ENCODE data around the gene PTPRD.

Gene PTPRD

GRCh38 chr9:9612755-9613154 lies 1000.0 kb downstream of the PTPRD start:
- Mint-ChIP-seq H3K9me3 (no peaks in the 10 kb centered on the region), H3K4me1 (ENCODE audit: low read depth) (peaks cover 3% of the 10 kb centered on the region), H3K36me3 (ENCODE audit: low read depth) (no peaks in the 10 kb centered on the region), H3K27ac (no peak overlapping the region), H3K27me3 (no peaks in the 10 kb centered on the region), H3K4me3 (no peak overlapping the region)
- no peak for DNase-seq

GRCh38 chr9:9612270-9612669 lies 1000.5 kb downstream of the PTPRD start:
- H3K36me3 Mint-ChIP-seq (ENCODE audit: low read depth) = no peaks in the 10 kb centered on the region
- DNase-seq = no peak
- no peak overlapping the region for H3K27ac Mint-ChIP-seq
- no peaks in the 10 kb centered on the region for H3K27me3 Mint-ChIP-seq
- no peaks in the 10 kb centered on the region for H3K9me3 Mint-ChIP-seq
- H3K4me3 Mint-ChIP-seq = no peak overlapping the region
- H3K4me1 Mint-ChIP-seq (ENCODE audit: low read depth) = peaks cover 3% of the 10 kb centered on the region

DNA sequence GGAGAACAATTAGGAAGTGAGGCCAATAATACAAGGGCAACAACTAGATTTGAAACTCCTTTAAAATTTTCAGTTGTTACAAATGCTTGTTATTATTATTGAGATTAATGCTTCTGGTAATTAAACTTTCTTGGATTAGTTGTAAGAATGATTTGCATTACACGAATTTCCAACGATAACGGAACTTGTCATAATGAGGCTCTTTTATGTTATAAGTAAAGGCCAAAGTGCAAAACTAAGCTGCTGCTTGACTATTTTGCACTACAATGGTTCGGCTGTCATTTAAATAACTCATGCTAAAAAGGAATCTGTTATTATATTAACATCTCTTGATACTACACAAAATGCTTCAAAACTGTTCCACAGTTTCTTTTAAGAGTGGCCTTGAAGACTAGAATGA lies 1007.1 kb downstream of the PTPRD start:
- Mint-ChIP-seq H3K4me3 (no peak overlapping the region), H3K9me3 (no peaks in the 10 kb centered on the region)

DNA sequence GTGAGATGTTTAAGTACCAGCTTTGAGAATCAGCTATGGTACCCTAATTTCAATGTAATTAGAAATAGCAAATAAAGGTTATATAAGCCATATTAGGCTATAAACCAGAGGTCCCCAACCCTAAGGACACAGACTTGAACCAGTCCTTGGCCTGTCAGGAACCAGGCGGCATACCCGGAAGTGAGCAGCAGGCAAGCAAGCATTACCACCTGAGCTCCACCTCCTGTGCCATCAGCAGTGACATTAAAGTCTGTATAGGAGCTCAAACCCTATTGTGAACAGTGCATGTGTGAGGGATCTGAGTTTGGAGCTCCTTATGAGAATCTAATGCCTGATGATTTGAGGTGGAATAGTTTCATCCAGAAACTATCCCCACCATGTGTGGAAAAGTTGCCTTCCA lies 1009.5 kb downstream of the PTPRD start:
- DNase-seq = no peak
- H3K4me1 Mint-ChIP-seq (ENCODE audit: low read depth) = no peaks in the 10 kb centered on the region
- no peak overlapping the region for H3K27ac Mint-ChIP-seq
- H3K36me3 Mint-ChIP-seq (ENCODE audit: low read depth) = no peaks in the 10 kb centered on the region
- H3K4me3 Mint-ChIP-seq = no peak overlapping the region
- no peaks in the 10 kb centered on the region for H3K27me3 Mint-ChIP-seq
- H3K9me3 Mint-ChIP-seq = no peaks in the 10 kb centered on the region

More for the DNA sequence above, 1007.1 kb downstream of the PTPRD start:
- no peak overlapping the region for H3K27ac Mint-ChIP-seq
- no peaks in the 10 kb centered on the region for H3K4me1 Mint-ChIP-seq (ENCODE audit: low read depth)
- H3K27me3 Mint-ChIP-seq = no peaks in the 10 kb centered on the region
- H3K36me3 Mint-ChIP-seq (ENCODE audit: low read depth) = no peaks in the 10 kb centered on the region
- DNase-seq = no peak

DNA sequence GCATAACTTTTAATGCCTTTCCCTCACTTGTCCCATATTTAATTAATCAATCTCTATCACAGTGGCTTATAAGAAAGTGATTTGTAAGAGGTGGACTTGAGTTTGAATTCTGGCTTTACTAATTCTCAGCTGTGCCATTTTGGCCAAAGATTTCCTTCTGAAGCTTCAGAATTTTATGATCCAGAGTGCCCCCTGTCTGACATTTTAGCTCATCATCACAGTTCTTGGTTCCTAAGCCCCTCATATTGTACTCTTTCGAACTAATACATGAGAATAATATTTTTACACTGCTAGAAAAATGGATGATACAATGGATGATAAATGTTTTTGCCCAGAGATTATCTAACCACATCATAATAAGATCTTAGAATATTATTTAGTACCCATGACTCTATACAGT lies 1014.1 kb downstream of the PTPRD start:
- no peak overlapping the region for H3K27ac Mint-ChIP-seq
- no peak for DNase-seq
- H3K4me3 Mint-ChIP-seq = no peak overlapping the region
- H3K27me3 Mint-ChIP-seq = no peaks in the 10 kb centered on the region
- no peaks in the 10 kb centered on the region for H3K36me3 Mint-ChIP-seq (ENCODE audit: low read depth)
- no peaks in the 10 kb centered on the region for H3K9me3 Mint-ChIP-seq
- H3K4me1 Mint-ChIP-seq (ENCODE audit: low read depth) = no peaks in the 10 kb centered on the region

GRCh38 chr9:9592104-9592503 lies 1020.7 kb downstream of the PTPRD start:
- Mint-ChIP-seq H3K9me3 (peaks cover 2% of the 10 kb centered on the region), H3K27me3 (no peaks in the 10 kb centered on the region), H3K27ac (no peak overlapping the region), H3K36me3 (ENCODE audit: low read depth) (no peaks in the 10 kb centered on the region), H3K4me1 (ENCODE audit: low read depth) (no peaks in the 10 kb centered on the region), H3K4me3 (no peak overlapping the region)
- DNase-seq = no peak

DNA sequence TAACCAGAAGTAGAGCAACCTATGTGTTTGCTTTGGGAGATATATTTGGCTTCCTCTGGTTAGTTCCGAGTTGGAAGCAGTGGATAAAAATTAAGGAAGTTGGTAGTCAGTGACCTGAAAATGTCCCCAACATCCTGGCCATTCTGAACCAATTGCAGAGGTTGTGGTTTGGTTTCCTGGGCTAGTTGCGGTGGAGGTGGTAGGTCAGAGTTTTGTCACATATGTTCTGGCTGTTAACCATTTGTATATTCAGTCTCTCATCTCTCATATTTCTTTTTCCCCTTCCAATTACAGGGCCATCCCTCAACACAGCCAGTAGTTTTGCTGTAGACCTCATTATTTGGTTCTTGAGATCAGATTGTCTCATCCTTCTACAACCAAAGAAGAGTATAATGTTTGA lies 1026.9 kb downstream of the PTPRD start:
- DNase-seq = no peak
- Mint-ChIP-seq H3K27me3 (no peaks in the 10 kb centered on the region), H3K9me3 (peaks cover 9% of the 10 kb centered on the region), H3K4me1 (ENCODE audit: low read depth) (no peaks in the 10 kb centered on the region), H3K36me3 (ENCODE audit: low read depth) (no peaks in the 10 kb centered on the region), H3K27ac (no peak overlapping the region), H3K4me3 (no peak overlapping the region)

- no peak for DNase-seq
- H3K9me3 Mint-ChIP-seq = peaks cover 2% of the 10 kb centered on the region
- H3K36me3 Mint-ChIP-seq (ENCODE audit: low read depth) = no peaks in the 10 kb centered on the region
- no peak overlapping the region for H3K27ac Mint-ChIP-seq
- no peak overlapping the region for H3K4me3 Mint-ChIP-seq
- H3K4me1 Mint-ChIP-seq (ENCODE audit: low read depth) = no peaks in the 10 kb centered on the region
- no peaks in the 10 kb centered on the region for H3K27me3 Mint-ChIP-seq
These were observed 1038.7 kb downstream of the PTPRD start for GRCh38 chr9:9574080-9574479.

- H3K27ac Mint-ChIP-seq = no peak overlapping the region
- DNase-seq = no peak
- no peak overlapping the region for H3K4me3 Mint-ChIP-seq
- no peaks in the 10 kb centered on the region for H3K4me1 Mint-ChIP-seq (ENCODE audit: low read depth)
- H3K27me3 Mint-ChIP-seq = no peaks in the 10 kb centered on the region
- H3K36me3 Mint-ChIP-seq (ENCODE audit: low read depth) = no peaks in the 10 kb centered on the region
- peaks cover 3% of the 10 kb centered on the region for H3K9me3 Mint-ChIP-seq
These were observed 1047.1 kb downstream of the PTPRD start for GRCh38 chr9:9565700-9566099.

GRCh38 chr9:9563817-9564216 lies 1049.0 kb downstream of the PTPRD start:
- Mint-ChIP-seq H3K9me3 (peaks cover 3% of the 10 kb centered on the region), H3K36me3 (ENCODE audit: low read depth) (no peaks in the 10 kb centered on the region), H3K4me3 (no peak overlapping the region), H3K27ac (no peak overlapping the region), H3K27me3 (no peaks in the 10 kb centered on the region), H3K4me1 (ENCODE audit: low read depth) (no peaks in the 10 kb centered on the region)
- DNase-seq = no peak

DNA sequence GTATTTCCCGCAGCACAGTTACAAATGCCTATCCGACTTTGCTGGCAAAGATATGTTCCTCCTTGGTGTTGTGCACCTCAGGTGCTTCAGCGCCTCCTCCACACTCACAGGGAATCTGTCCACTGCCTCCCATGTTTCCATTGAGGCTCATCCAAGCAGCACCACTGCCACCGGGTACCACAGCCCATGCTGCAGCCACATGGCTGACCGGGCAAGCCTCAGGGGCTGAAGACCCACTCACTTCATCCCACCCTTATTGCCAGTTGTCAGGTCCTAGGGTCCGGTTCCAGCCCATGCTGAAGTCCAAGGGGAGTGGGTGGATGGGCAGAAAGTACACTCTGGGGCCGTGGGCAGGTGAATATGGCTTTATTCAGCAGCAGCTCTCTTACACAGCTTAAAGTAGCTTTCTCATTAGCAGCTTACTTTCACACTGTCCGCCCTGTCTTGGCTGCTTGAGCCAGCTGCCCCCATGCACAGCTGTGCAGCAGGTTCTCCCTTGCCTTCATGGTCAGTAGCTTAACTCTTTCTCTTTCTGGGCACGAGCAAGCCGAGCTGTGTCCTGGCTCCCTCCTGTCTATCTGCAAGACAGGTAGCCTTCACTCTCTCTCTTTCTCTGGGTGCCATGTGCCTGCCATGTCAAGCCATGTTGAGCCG lies 1052.3 kb downstream of the PTPRD start:
- no peak for DNase-seq
- Mint-ChIP-seq H3K9me3 (peaks cover 3% of the 10 kb centered on the region), H3K36me3 (ENCODE audit: low read depth) (no peaks in the 10 kb centered on the region), H3K4me1 (ENCODE audit: low read depth) (no peaks in the 10 kb centered on the region), H3K27me3 (no peaks in the 10 kb centered on the region), H3K27ac (no peak overlapping the region), H3K4me3 (no peak overlapping the region)

- H3K9me3 Mint-ChIP-seq = peaks cover 8% of the 10 kb centered on the region
- H3K4me3 Mint-ChIP-seq = no peak overlapping the region
- H3K27ac Mint-ChIP-seq = no peak overlapping the region
These were observed 1053.9 kb downstream of the PTPRD start for GRCh38 chr9:9558907-9559306.

DNA sequence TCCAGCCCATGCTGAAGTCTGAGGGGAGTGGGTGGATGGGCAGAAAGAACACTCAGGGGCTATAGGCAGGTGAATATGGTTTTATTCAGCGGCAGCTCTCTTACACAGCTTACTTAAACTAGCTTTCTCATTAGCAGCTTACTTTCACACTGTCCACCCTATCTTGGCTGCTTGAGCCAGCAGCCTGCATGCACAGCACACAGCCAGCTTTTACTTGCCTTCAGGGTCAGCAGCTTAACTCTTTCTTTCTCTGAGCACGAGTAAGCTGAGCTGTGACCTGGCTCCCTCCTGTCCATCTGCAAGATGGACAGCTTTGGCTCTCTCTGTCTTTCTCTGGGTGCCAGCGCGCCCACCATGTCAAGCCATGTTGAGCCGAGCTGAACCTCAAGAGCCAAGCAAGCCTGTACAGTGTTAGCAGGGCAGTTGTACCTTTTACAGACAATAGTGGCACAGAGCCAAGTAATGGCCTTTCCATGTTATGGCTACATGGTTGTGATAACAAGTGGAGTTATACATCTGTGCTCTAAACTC lies 1054.9 kb downstream of the PTPRD start:
- no peak overlapping the region for H3K4me3 Mint-ChIP-seq
- no peaks in the 10 kb centered on the region for H3K4me1 Mint-ChIP-seq (ENCODE audit: low read depth)
- no peak for DNase-seq
- no peak overlapping the region for H3K27ac Mint-ChIP-seq
- no peaks in the 10 kb centered on the region for H3K36me3 Mint-ChIP-seq (ENCODE audit: low read depth)
- H3K9me3 Mint-ChIP-seq = peaks cover 8% of the 10 kb centered on the region
- no peaks in the 10 kb centered on the region for H3K27me3 Mint-ChIP-seq

More at GRCh38 chr9:9558907-9559306, 1053.9 kb downstream of the PTPRD start:
- Mint-ChIP-seq H3K27me3 (no peaks in the 10 kb centered on the region), H3K36me3 (ENCODE audit: low read depth) (no peaks in the 10 kb centered on the region), H3K4me1 (ENCODE audit: low read depth) (no peaks in the 10 kb centered on the region)
- no peak for DNase-seq

GRCh38 chr9:9556865-9557803 lies 1055.7 kb downstream of the PTPRD start:
- Mint-ChIP-seq H3K9me3 (peaks cover 5% of the 10 kb centered on the region), H3K4me3 (no peak overlapping the region), H3K27ac (no peak overlapping the region), H3K4me1 (ENCODE audit: low read depth) (no peaks in the 10 kb centered on the region), H3K27me3 (no peaks in the 10 kb centered on the region), H3K36me3 (ENCODE audit: low read depth) (no peaks in the 10 kb centered on the region)
- no peak for DNase-seq

DNA sequence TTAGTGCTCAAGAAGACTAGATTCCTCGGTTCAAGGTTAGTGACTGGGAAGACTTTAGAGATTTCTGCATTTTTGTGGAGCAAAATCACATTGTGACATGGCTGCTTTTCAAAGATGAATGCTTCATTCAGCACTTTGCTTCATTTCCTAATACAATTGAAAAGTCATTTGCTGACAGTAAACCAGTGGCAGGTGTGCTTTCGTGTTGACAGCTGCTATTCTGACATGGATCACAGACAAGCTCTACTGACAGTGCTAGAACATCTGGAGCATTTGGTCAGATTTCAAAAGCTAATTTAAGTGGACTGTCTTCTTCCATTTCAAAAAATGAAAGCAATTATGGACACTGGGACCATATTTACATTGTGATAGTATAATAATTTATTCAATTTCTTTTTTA lies 1060.1 kb downstream of the PTPRD start:
- Mint-ChIP-seq H3K4me3 (no peak overlapping the region), H3K4me1 (ENCODE audit: low read depth) (no peaks in the 10 kb centered on the region), H3K9me3 (peaks cover 8% of the 10 kb centered on the region), H3K27ac (no peak overlapping the region), H3K36me3 (ENCODE audit: low read depth) (no peaks in the 10 kb centered on the region), H3K27me3 (no peaks in the 10 kb centered on the region)
- no peak for DNase-seq

Data from activated T-cell treated with anti-CD3 and anti-CD28 coated beads, Interleukin-2, amount 50 U/mL, for 24 hours (primary cell).